Stimulated activated CD8-positive, alpha-beta memory T cell treated with anti-CD3 and anti-CD28 coated beads, Interleukin-4, amount 100 ng/mL, for 1 hour (primary cell): Measurements from ENCODE around the gene RMI2.

ENCODE experiments used
- DNase-seq, 2 donors: peaks; one replicate each; pipeline ENCODE4 v3.0.0-alpha.2; 2020; ENCODE audit warnings: low read depth in 2 of 2, low spot score in 1 of 2

Gene RMI2

DNA sequence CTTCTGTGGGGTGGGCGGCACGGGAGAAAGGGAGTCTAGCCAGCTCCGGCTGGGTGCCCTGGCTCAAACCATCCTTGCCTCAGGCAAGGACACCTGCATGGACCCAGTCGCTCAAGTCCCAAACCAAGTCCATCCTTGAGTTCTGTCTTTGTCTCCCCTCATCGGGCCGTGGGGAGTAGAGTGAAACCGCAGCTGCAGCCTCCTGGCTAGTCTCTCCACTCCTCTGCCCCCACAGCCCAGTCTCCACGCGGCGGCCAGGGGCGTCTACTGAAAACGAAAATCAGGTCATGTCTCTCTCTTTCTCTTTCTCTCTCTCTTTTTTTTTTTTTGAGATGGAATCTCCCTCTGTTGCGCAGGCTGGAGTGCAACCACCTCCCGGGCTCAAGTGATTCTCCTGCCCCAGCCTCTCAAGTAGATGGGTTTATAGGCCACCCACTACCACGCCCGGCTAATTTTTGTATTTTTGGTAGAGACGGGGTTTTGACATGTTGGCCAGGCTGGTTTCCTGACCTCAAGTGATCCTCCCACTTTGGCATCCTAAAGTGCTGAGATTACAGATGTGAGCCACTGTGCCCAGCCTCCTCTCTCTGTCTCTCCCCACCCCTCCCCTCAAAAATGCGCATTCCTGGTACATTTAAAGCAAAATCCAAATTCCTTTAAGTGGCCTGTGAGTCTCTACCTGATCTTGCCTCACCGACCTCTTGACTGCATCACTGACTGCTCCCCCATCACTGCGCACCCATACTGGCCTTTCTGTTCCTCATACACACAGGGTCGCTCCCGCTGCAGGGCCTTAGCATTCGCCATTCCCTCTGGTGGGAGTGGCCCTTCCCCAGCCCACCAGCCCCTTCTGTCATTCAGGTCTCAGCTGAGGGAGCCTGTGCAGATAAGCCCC is 17.7 kb upstream of the RMI2 start:
- no peak for DNase-seq

DNA sequence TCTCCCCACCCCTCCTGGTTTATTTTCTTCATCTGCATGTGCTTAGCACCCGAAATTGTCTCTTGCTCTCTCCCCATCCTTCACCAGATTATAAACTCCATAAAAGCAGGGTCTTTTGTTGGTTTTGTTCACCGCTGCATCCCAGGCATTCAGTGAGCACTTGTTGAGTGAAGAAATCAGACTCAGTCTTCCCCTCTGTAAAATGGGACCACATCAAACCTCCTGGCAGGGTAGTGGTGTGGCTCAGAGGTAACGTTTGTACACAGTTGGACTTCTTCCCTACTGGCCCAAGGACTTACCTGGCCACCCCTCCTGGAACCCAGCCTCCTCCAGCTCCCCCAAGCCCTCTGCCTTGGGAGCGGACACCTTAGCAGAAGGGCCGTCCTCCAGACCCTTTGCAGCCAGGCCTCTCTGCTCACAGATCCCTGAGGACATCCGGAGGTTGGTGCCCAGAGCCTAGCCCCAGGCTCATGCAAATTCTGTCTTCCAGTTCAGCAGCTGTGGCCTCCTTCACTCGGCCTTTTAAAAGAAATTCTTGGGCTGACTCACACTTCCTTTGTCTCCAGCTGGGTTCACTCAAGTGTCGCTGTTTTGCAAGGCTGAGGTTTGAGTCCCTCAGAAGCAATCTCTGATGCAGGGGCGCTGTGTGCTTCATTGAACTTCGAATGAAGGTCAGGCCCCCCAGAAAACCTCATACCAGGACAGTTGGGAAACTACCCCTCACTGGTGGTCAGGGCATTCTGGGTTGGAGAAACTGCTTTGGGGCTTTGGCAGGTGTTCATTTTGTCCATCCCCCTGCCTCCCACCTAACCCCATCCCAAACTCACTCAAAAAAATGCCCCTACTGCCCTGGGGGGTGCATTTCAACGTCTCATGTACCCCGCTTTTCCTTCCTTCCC is 16.8 kb upstream of the RMI2 start:
- DNase-seq = peak; percentile 19 to 24

DNA sequence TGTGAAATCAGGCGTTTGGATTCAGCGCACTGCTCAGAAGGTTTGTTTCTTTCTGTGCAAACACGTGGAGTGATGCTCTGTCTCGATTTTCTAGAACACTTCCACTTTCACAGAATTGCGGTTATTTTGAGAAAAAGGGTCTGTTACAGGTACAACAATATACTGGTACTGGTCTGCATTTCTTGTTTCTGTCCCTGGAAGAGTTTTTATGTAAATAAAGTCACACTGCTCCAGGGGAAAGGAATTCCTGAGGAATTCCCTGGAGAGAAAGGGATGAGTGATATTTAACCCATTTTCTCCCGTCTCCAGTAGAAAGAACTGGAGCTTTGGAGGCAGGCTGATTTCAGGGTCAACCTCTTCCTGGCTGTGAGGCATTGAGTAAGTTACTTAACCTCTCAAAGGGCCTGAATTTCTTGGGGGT is 16.2 kb upstream of the RMI2 start:
- DNase-seq = no peak

DNA sequence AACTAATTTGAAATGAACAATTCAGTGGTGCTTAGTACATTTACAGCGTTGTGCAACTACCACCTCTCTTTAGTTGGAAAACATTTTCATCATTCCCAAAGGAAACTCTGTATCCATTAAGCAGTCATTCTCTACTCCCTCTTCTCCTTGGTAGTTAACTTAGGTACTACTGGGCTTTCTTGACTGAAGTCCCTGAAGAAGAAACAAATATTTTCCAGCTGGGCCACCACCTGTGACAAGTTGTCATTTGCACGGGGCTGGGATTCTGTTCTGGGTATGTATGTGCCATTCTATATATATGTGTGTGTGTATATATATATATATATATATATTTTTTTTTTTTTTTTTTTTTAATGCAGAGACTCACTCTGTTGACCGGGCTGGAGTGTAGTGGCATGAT is 15.4 kb upstream of the RMI2 start:
- no peak for DNase-seq

DNA sequence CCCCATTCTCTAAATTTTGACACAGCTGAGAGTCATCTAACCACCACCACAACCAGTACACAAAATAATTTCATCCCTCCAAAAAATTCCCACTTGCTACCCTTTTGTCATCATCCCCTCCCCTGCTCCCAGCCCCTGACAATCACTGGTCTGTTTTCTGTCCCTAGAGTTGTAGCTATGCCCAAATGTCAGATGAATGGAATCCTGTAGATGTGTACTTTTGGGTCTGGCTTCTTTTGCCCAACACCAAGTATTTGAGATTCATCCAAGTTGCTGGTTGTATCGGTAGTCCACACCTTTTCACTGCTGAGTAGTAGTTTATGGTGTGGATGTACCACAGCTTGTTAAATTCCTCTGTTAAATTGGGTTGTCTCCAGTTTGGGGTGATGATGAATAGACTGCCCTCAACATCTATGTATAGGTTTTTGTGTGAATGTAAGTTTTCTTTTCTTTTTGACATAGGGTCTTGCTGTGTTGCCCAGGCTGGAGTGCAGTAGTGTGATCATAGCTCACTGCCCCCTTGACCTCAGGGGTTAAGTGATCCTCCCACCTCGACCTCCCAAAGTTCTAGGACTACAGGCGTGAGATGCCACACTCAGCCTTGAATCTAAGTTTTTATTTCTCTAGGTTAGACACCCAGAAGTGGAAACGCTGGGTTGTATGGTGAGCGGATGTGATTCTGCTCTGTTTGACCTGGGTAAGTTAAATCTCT is 14.6 kb upstream of the RMI2 start:
- no peak for DNase-seq

DNA sequence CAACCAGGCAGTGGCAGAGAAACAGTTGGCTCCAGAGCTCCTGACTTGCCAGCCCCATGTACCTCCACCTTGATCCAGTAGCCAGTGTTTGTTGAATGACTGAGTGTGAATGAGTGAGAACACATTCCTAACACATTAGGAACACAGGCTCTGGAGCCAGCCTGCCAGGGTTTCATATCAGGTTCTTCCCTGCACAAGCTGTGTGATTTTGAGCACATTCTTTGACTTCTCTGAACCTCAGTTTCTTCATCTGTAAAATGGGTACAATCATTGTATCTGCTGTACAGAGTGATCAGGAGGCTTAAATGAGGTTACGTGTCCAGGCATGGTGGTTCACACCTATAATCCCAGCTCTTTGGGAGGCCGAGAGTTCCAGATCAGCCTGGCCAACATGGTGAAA is 13.3 kb upstream of the RMI2 start:
- no peak for DNase-seq

DNA sequence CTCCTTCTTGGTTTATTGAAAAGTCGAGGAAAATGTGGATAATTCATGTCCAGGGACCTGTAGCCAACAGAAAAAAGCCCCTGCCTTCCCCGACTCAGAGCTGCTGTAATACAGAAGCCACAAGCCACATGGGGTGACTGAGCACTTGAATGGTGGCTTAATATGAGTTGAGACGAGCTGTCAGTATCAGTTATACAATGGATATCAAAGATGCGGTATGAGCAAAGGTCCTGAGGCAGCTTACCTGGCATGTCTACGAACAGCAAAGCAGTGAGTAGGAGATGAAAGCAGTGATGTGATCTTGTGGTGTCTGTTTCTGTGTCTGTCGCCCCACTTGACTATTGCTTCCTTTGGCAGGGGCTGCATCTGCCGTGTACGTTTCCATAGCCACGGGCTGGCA is 12.2 kb upstream of the RMI2 start:
- no peak for DNase-seq

DNA sequence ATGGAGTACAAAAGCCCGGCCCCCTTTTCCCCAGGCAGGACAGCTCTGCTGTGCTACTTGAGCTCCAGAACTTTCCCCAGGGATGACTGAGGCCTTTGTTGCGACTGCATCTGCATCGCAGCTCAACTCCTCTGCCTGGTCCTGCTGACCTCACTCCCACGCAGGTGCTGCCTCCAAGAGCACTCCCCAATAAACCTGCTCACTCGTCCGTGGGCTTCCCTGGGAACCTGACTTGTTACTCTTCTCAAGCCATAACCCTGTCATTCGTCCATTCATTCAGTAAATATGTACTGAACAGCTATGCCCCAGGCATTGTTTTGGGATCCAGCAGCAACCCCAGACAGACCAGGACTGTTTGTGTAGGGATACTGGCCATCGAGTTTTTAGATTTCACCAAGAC is 11.6 kb upstream of the RMI2 start:
- DNase-seq = no peak

DNA sequence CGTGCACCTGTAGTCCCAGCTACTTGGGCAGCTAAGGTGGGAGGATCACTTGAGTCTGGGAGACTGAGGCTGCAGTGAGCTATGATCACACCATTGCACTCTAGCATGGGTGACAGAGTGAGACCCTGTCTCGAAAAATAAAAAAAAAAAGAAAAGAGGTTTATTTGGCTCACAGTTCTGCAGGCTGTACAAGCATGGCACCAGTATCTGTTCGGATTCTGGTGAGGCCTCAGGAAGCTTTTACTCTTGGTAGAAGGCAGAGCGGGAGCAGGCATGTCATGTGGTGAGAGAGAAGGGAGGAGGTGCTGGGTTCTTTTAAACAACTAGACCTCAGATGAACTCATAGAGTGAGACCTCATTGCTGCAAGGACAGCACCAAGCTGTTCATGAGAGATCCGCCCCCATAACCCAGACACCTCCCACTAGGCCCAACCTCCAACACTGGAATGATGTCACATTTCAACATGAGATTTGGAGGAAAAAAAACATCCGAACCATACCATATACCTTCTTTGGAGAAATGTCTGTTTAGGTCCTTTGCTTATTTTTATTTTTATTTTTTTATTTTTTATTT is 10.3 kb upstream of the RMI2 start:
- DNase-seq = no peak

DNA sequence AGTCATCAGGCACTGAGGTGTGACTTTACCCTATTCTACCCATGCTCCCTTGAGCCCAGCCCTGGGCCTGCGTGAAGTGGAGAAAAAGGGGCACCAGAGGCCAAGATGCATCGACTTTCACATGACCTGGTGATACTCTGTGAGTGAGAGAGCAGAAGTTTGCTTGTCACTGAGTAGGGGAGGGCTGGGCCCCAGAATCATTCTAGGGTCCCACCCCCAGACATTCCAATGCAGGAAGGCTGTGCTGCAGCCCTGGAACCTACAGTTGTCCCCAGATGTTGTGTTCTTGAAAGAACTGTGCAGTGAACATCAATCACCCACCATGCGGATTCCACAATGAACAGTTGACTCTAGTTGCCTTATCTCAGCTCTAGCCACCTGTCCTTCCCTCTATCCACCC is 6.2 kb upstream of the RMI2 start:
- no peak for DNase-seq

DNA sequence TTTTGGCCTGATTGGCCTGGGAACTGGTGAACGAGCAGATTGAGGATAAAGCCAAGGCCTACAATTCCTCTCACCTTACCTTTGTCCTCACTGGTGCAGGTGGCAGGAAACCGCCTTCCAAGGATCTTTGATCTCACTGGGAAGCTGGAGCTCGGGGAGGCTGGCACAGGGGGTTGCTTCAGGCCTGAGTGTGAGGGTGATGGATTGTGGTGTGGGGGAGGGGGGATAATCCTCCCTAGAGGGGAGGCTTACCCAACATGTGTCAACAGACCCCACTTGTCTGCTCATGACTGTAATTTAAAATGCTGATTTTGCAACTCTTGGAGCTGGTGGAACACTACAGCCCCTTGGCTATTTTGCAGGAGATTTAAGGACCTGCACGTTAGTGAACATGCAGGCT is 4.5 kb upstream of the RMI2 start:
- no peak for DNase-seq

DNA sequence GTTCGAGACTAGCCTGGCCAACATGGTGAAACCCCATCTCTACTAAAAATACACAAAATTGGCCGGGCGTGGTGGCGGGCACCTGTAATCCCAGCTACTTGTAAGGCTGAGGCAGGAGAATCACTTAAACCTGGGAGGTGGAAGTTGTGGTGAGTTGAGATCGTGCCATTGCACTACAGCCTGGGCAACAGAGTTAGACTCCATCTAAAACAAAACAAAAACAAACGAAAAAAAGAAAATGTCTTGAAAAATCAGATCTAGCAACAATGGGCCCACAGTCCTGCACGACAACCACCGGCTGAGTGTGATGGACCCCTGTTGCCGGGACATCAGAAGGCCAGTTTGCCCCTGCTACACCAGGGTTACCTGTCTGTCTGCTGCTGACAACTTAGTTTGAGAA is 3.9 kb upstream of the RMI2 start:
- DNase-seq = no peak

DNA sequence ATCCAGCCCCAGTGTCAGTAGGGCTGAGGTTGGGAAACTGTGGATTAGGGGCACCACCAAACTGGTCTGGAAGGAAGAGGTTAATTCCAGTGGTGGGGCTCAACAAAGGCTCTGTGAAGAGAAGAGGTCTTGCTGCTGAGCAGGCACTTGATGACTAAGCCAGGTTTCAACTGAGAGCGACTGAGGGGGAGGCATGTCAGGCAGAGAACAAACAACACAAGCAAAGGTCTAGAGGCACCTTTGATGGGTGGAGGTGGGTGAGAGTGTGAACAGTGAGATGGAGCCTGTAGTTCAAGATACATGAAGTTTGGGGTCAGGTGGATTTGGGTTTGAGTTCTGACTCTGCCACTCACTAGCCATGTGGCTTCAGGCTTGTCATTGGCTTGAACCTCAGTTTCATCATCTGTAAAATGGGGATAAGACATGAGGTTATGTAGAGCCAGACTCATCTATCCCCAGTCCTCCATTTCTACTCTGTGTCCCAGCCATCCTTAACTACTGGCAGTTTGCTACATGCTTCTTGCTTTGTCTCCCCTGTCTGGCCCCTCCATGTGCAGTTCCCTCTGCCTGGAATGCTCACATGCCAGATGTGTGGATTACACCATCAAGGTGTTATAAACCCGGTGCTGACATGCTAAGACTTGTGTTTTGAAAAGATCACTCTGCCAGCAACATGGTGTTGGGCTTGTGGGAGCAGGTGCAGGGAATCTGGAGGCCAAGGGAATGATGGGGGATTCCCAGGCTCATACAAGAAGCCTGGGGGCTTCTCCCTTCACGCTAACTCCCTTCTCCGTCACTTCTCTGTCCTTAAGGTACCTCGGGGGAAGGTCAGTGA is 3.0 kb upstream of the RMI2 start:
- DNase-seq = no peak

DNA sequence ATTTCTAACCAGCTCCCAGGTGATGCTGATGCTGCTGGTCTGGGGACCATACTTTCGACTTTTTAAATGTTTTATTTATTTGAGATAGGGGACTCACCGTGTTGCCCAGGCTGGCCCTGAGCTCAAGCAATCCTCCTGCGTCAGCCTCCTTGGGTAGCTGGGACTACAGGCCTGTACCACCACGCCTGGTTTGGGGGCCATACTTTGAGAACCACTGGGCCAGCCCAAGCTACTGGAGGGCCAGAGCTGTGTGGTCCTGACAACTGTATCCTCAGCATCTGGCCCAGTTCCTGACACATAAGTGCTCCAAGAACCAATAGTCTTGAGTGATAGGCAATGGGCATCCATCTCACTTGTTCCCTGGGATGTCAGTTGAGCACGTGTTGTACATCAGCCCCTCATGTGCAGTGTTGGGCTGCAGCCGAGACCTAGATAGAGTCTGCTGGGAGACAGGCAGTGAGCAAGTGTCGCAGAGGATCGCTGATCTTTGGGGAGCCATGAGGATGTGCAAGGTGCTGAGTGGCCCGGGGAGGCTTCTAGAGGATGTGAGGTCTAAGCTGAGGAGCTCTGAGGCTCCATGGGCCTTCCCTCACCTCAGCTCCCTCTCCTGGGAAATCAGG is 1.6 kb downstream of the RMI2 start:
- no peak for DNase-seq

DNA sequence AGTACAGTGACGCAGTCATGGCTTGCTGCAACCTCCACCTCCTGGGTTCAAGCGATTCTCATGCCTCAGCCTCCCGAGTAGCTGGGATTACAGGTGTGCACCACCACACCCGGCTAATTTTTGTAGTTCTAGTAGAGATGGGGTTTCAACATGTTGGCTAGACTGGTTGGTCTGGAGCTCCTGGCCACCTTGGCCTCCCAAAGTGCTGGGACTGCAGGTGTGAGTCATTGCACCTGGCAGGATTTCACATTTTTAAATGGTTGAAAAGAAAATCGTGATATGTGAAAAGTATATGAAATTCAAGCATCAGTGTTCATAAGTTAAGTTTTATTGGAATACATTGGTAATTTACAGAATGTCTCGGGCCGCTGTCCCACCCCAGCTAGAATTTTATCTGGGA is 2.6 kb downstream of the RMI2 start:
- DNase-seq = no peak

DNA sequence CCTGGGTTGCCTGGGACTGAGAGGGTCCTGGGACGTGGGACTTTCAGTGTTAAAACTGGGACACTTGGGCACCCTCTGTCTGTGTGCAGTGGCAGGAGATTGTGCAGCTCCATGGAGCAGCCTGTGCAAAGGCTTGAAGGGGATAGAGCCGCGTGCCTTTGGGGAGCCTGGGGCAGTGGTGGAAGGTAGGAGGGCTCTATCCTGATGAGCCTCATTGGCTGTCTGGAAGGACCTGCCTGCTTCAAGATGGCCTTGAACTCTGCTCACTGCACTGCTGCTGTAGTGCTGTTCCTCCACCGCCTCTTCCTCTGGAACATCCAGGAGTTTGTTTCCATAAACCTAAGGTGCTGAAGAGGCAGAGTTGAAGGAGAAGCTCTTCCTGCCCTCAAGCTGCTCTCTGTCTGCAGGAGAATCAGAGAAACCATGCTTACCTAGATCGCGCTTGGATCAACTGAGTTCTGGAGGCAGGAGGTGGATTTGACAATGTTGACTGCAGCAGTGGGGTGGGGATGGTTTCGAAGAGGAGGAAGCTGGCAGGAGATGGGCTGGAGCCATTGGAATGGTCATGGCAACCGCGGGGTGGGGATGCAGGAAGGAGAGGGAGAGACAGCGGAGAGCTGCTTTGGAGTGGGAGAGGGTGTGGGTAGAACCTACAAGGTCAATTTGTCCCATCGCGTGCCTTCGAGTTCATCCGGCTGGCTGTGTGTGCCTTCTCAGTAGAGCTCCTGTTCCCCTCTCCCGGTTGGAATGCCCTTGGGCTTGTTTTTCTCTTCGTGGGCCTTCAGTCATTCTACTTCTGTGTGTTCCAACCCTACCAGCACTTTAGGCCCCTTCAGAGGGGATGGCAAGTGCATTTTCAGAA is 3.7 kb downstream of the RMI2 start:
- DNase-seq = no peak

DNA sequence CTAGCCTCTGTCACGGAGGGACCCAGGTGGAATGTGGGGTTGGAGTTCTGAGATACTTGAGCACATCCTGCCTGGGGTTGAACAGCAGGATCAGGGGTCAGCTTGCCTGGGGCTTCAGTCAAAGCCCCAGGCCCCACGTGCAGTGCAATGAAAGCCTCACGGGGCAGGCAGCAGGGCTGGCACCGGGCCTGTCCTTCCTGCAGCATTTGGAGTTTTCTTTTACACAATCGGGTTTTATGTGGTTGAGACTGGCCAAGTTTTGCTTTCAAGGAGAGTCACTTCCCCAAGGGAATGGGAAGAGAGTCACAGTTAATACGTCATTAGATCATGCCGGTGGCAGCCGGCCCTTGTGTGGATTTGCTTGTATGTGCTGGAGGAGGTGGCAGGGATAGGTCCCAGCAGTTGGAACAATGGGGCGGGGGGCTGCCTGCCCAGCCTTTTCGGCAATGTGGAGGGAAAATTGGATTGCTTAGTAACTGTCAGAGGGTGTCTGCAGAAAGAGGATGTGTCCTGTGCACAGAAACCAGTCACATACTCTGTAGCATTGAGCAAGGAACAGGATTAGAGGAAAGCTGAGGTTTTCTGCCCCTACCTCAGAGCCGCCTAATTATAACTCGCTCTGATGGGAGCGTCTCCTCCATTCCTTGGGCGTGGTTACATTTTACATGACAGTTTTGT is 4.5 kb downstream of the RMI2 start:
- DNase-seq = no peak

DNA sequence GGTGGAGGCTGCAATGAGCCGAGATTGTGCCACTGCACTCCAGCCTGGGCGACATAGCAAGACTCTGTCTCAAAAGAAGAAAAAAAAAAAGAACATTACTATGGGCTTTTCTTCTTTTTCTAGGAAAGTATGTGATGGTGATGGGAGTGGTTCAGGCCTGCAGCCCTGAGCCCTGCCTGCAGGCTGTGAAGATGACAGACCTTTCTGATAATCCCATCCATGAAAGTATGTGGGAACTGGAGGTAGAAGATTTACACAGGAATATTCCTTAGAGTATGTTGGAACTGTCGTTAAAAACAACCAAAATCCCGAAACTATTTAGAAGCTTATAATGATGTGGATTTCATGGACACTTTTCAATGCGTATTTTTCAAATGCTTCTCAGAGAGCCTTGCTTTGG is 5.3 kb downstream of the RMI2 start:
- DNase-seq = no peak
